Kidney (tissue), 22 donors: Measurements from ENCODE around the gene MRPL34. TPM values are rescaled to one million over a fixed set of nuclear protein-coding genes. Genes with fewer than 3 reads are reported as not detected.

Experiments used
- DNase-seq, 5 donors: peaks; one replicate each; pipeline ENCODE4 v3.0.0-alpha.2; 2013 to 2020
- FAIRE-seq: peaks from 2 replicates; lab custom pipeline; 2012; peaks lifted over from hg19 to GRCh38; lab: Jason Lieb, UNC
- H3K27ac ChIP-seq, 2 donors: one replicate each; pipeline ENCODE4 v1.7.0; 2013; ENCODE audit warnings: low read depth in 2 of 2, low read length in 2 of 2, inconsistent platforms in 1 of 2
- H3K27me3 ChIP-seq: one replicate; pipeline ENCODE4 v1.7.1; 2013; ENCODE audit warnings: low read length, inconsistent platforms; ENCODE audit not compliant: control insufficient read depth, insufficient read depth
- H3K36me3 ChIP-seq, 3 donors: one replicate each; pipeline versions ENCODE4 v1.7.0 to v1.7.1; 2013; ENCODE audit warnings: low read length in 3 of 3, control low read depth in 1 of 3, inconsistent platforms in 1 of 3; ENCODE audit not compliant: insufficient read depth in 3 of 3, control insufficient read depth in 2 of 3
- H3K4me1 ChIP-seq, 3 donors: one replicate each; pipeline versions ENCODE4 v1.7.0 to v1.7.1; 2013; ENCODE audit warnings: low read length in 3 of 3, inconsistent platforms in 1 of 3, low read depth in 1 of 3; ENCODE audit not compliant: control insufficient read depth in 2 of 3, insufficient read depth in 2 of 3
- H3K4me3 ChIP-seq, 3 donors: one replicate each; pipeline versions ENCODE4 v1.7.0 to v1.8.1; 2013; ENCODE audit warnings: low read length in 3 of 3, control low read depth in 1 of 3, inconsistent platforms in 1 of 3
- H3K9ac ChIP-seq, 3 donors: one replicate each; pipeline versions ENCODE4 v1.7.0 to v1.7.1; 2013; ENCODE audit warnings: low read length in 3 of 3, control low read depth in 1 of 3, inconsistent platforms in 1 of 3
- H3K9me3 ChIP-seq, 3 donors: one replicate each; pipeline versions ENCODE4 v1.7.0 to v1.7.1; 2013; ENCODE audit warnings: low read length in 3 of 3, control low read depth in 1 of 3, inconsistent platforms in 1 of 3; ENCODE audit not compliant: control insufficient read depth in 2 of 3, insufficient read depth in 1 of 3
- intact Hi-C: fragments of 100-400 bp; cut with DNase I; formaldehyde crosslinking; loops from one replicate; pipeline ENCODE4 v1.11.1; 2022
- long read RNA-seq, 10 donors: library from polyadenylated mRNA in 1 of 10; unstranded in 1 of 10; transcript quantifications; one replicate each; pipeline ENCODE4 v2.0.0 and lab custom pipeline, GENCODE V29; 2021 to 2026
- polyA plus RNA-seq: library from polyadenylated mRNA; stranded (reverse); fragments of 350-450 nt; fragmentation: Illumina TruSeq; extraction: RNeasy Lipid Tissue Mini Kit (QIAGEN cat#74804); gene quantifications from one replicate; pipeline ENCODE4 v1.2.3, GENCODE V29; 2014; ENCODE audit warnings: low read depth, low replicate concordance; ENCODE audit not compliant: insufficient read depth
- total RNA-seq: library from RNA; stranded (reverse); fragmentation: NEBNext Ultra II Directional; extraction: Animal tissue kit (Norgen Biotek cat#: 25700); gene quantifications from one replicate; pipeline ENCODE4 v1.2.1, GENCODE V29; 2021
- TF ChIP-seq, protein P1 (sequence below): IDR thresholded peaks from 3 replicates; pipeline ENCODE4 v1.5.1; 2012; ENCODE audit warnings: mild to moderate bottlenecking, moderate library complexity, borderline replicate concordance; ENCODE audit not compliant: insufficient read depth; ENCODE audit errors: extremely low read depth
- donor health status: control.
- donor health status: control.
- donor health status: control.
- donor health status: control.
- donor health status: control.
- donor health status: DM: yes; HTN: yes; CAD: no.
- donor health status: Normal renal cell carcinoma (clear cell type).

Gene MRPL34
- 59.3 TPM for total RNA-seq
- polyA plus RNA-seq: 369 TPM
- long read RNA-seq, donor 1, transcript MRPL34-201 (2 exons, 968 nt): major isoform, 47 of 56 reads
- long read RNA-seq, donor 1, partial matches to known transcripts: 0 of 56 reads
- long read RNA-seq, donor 1, other reads (novel, unspliced or antisense): 7 of 56 reads
- long read RNA-seq, donor 2, transcript MRPL34-201 (2 exons, 968 nt): major isoform, 50 of 51 reads
- long read RNA-seq, donor 2, partial matches to known transcripts: 0 of 51 reads
- long read RNA-seq, donor 2, other reads (novel, unspliced or antisense): 0 of 51 reads
- long read RNA-seq, donor 3, transcript MRPL34-201 (2 exons, 968 nt): major isoform, 57 of 58 reads
- long read RNA-seq, donor 3, partial matches to known transcripts: 0 of 58 reads
- long read RNA-seq, donor 3, other reads (novel, unspliced or antisense): 0 of 58 reads
- long read RNA-seq, donor 4, transcript MRPL34-201 (2 exons, 968 nt): major isoform, 32 of 35 reads
- long read RNA-seq, donor 4, partial matches to known transcripts: 0 of 35 reads
- long read RNA-seq, donor 4, other reads (novel, unspliced or antisense): 0 of 35 reads
- long read RNA-seq, donor 5, partial matches to known transcripts: 8 of 11 reads
- long read RNA-seq, donor 5, other reads (novel, unspliced or antisense): 0 of 11 reads
- long read RNA-seq, donor 6, transcript MRPL34-201 (2 exons, 968 nt): major isoform, 60 of 60 reads
- long read RNA-seq, donor 6, partial matches to known transcripts: 0 of 60 reads
- long read RNA-seq, donor 6, other reads (novel, unspliced or antisense): 0 of 60 reads
- long read RNA-seq, donor 7, transcript MRPL34-201 (2 exons, 968 nt): major isoform, 21 of 22 reads
- long read RNA-seq, donor 7, partial matches to known transcripts: 0 of 22 reads
- long read RNA-seq, donor 7, other reads (novel, unspliced or antisense): 1 of 22 reads
- long read RNA-seq, donor 8, transcript MRPL34-201 (2 exons, 968 nt): major isoform, 51 of 60 reads
- long read RNA-seq, donor 8, partial matches to known transcripts: 0 of 60 reads
- long read RNA-seq, donor 8, other reads (novel, unspliced or antisense): 8 of 60 reads
- long read RNA-seq, donor 9, transcript MRPL34-201 (2 exons, 968 nt): major isoform, 40 of 41 reads
- long read RNA-seq, donor 9, partial matches to known transcripts: 0 of 41 reads
- long read RNA-seq, donor 9, other reads (novel, unspliced or antisense): 0 of 41 reads
- long read RNA-seq, donor 10, transcript MRPL34-201 (2 exons, 968 nt): major isoform, 29 of 40 reads
- long read RNA-seq, donor 10, partial matches to known transcripts: 0 of 40 reads
- long read RNA-seq, donor 10, other reads (novel, unspliced or antisense): 10 of 40 reads

DNA sequence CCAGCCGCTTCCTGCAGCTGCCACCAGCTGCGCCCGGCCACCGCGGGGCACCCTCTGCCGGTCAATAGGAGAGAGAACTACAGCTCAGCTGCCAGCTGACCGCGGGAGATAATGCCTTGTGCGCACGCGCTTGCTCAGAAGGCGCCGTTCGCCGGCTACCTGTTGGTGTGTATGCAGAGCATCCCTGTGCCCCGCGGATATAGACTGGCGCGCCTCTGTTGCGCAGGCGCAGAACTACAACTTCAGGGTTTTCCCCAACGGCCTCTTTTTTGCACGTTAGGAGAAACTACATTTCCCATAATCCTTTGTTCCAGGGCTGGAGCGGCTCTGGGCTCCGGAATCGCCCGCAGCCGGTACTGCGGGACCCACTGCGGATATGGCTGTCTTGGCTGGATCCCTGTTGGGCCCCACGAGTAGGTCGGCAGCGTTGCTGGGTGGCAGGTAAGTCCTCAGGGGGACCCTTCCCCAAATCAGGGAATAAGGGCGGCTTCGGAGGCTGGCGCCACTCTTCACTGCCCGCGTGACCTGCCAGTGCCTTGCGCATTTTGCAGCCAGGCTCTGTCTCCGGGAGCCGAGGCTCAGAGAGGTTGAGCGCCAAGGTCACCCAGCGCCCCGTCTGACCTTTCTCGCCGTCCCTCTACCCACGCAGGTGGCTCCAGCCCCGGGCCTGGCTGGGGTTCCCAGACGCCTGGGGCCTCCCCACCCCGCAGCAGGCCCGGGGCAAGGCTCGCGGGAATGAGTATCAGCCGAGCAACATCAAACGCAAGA is at the start of gene MRPL34:
Gene MRPL34 (plus strand): TSS at position 356 of the 768 bp plus-strand sequence. CDS start 21 bp downstream, at position 377.
- peak; percentile 99 to 100 (median 99) for DNase-seq
- Histone ChIP-seq H3K9me3 (no peaks in the 10 kb centered on the region), H3K9ac (peak within 1 kb of the TSS; percentile 65 to 88 (median 88)), H3K36me3 (no peaks in the 10 kb centered on the region), H3K27me3 (no peaks in the 10 kb centered on the region), H3K4me3 (peak within 1 kb of the TSS; percentile 82 to 93 (median 92)), H3K27ac (peak within 1 kb of the TSS; percentile 93 to 97), H3K4me1 (peaks cover 0 to 27% (median 15%) of the 10 kb centered on the region in 3 donors)
- peak; percentile 57 for FAIRE-seq
- TF ChIP-seq, protein P1, sequence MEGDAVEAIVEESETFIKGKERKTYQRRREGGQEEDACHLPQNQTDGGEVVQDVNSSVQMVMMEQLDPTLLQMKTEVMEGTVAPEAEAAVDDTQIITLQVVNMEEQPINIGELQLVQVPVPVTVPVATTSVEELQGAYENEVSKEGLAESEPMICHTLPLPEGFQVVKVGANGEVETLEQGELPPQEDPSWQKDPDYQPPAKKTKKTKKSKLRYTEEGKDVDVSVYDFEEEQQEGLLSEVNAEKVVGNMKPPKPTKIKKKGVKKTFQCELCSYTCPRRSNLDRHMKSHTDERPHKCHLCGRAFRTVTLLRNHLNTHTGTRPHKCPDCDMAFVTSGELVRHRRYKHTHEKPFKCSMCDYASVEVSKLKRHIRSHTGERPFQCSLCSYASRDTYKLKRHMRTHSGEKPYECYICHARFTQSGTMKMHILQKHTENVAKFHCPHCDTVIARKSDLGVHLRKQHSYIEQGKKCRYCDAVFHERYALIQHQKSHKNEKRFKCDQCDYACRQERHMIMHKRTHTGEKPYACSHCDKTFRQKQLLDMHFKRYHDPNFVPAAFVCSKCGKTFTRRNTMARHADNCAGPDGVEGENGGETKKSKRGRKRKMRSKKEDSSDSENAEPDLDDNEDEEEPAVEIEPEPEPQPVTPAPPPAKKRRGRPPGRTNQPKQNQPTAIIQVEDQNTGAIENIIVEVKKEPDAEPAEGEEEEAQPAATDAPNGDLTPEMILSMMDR: peak; percentile 62
- intact Hi-C loops: no loop called here

DNA sequence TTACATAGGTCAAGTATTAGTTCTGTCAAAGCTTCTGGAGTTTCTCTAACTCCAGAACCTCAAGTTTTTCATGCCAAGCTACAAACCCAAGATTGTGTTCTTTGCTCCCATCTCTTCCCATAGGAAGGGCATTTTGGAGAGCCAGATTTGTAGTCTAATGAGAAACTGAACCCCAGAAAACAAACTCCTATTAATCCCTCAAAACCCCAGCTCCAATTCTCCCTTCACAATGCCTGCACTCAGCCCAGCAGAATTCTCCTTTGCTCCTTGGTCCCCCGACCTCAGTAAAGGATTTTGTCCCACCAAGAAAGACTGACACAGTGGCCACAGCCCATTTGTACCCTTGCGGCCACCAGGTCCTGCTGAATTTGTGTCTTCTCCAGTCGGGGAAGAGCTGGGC is 49.5 kb upstream of the MRPL34 start:
- Histone ChIP-seq H3K4me3 (no peak overlapping the region), H3K27me3 (no peaks in the 10 kb centered on the region), H3K9ac (no peak overlapping the region), H3K36me3 (no peaks in the 10 kb centered on the region), H3K9me3 (peaks cover 0 to 9% (median 0%) of the 10 kb centered on the region in 3 donors), H3K27ac (no peak overlapping the region), H3K4me1 (peaks cover 0 to 2% (median 0%) of the 10 kb centered on the region in 3 donors)
- DNase-seq: no peak
- intact Hi-C loops: no loop called here
- TF ChIP-seq, protein P1: no peak
- no peak for FAIRE-seq

DNA sequence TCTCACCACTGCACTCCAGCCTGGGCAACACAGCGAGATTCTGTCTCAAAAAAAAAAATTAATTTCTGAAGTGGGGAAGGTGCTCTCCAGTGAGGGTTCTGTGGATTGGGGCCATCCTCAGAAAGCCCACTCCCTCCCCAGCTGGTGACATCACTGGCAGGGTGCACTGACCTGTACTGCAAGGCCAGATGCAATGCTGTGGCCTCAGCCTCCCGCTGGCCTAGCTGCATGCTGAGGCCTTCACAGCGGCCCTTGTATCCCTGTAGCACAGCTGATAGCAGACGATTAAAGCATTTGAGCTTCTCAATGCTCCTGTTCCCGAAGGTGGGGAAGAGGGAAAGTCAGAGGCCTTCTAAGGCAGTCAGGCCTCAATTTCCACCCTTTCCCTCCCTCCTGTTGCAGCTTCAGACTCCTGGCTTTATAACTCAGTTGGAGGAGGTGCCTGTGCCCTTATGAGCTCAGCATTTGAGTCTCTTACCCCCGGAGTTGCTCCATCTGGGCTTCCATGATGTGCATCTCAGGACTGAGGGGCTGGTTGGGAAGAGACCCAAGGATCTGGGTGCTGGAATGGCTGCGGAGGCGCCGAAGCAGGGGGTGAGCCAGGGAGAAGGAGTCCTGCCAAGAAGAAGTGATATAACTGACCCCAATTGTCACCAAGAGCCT is 46.4 kb upstream of the MRPL34 start:
- no peaks in the 10 kb centered on the region for H3K27me3 ChIP-seq
- H3K4me3 ChIP-seq: no peak overlapping the region
- no peak overlapping the region for H3K9ac ChIP-seq
- H3K27ac ChIP-seq: no peak overlapping the region
- peaks cover 0 to 9% (median 0%) of the 10 kb centered on the region in 3 donors for H3K9me3 ChIP-seq
- TF ChIP-seq, protein P1: no peak
- H3K36me3 ChIP-seq: no peaks in the 10 kb centered on the region
- no peak for FAIRE-seq
- no peak for DNase-seq
- peaks cover 0 to 2% (median 0%) of the 10 kb centered on the region in 3 donors for H3K4me1 ChIP-seq
- intact Hi-C loops: no loop called here
